ENCODE results near the gene IL3.

GRCh38 chr5:132103969-132104391, 43.5 kb downstream of the IL3 start:
- TF ChIP-seq CTCF (IDR thresholded peaks at IDR 0.05; ENCODE audit: insufficient read depth, low read length) (no peak), POLR2AphosphoS5 (IDR thresholded peaks at IDR 0.05; ENCODE audit: low read depth) (no peak), GABPA (IDR thresholded peaks at IDR 0.05; ENCODE audit: low read depth) (no peak)
